A549 (cell line): Measurements from ENCODE around the gene ARGLU1. TPM values are rescaled to one million over a fixed set of nuclear protein-coding genes. Genes with fewer than 3 reads are reported as not detected.

Experiments
- ATAC-seq, 2 experiments: fragments of 200-7000 bp in 1 of 2; fragments of >200 bp in 1 of 2; cut with Nextera tagmentation in 1 of 2; cut with Tn5 transposase in 1 of 2; 3 replicates each; pipeline versions ENCODE4 v1.8.0 to v1.9.1; 2018 to 2020; ENCODE audit warnings: mild to moderate bottlenecking in 1 of 2, moderate library complexity in 1 of 2
- CTCF ChIA-PET: fragments of 300-600 bp; sonication (Branson Sonifier 250); formaldehyde crosslinking; extraction: SDS; loops from one replicate; lab custom pipeline; 2021; ENCODE audit warnings: antibody characterized with exemption, inconsistent platforms; lab: Yijun Ruan, JAX
- POLR2A ChIA-PET: fragments of 350-600 bp; formaldehyde crosslinking; extraction: SDS; loops from one replicate; lab custom pipeline; 2021; ENCODE audit warnings: antibody characterized with exemption, inconsistent platforms; lab: Yijun Ruan, JAX
- DNase-seq, 2 experiments: peaks; one replicate each; pipeline versions ENCODE4 v3.0.0 to v3.0.0-alpha.2; 2011 to 2016; ENCODE audit warnings: low read depth in 1 of 2, low spot score in 1 of 2
- FAIRE-seq: peaks from 2 replicates; lab custom pipeline; 2011; peaks lifted over from hg19 to GRCh38; lab: Jason Lieb, UNC
- H3K27ac ChIP-seq, 2 experiments: fragments of >200 bp; sonication (Bioruptor Twin); formaldehyde crosslinking; 3 replicates each; pipeline ENCODE4 v1.5.1; 2016 to 2017
- H3K4me1 ChIP-seq: fragments of >200 bp; sonication (Bioruptor Twin); formaldehyde crosslinking; 3 replicates; pipeline ENCODE4 v1.6.1; 2016
- H3K4me2 ChIP-seq: fragments of >200 bp; sonication (Bioruptor Twin); formaldehyde crosslinking; 3 replicates; pipeline ENCODE4 v1.6.1; 2016
- H3K4me3 ChIP-seq: fragments of >200 bp; sonication (Bioruptor Twin); formaldehyde crosslinking; 3 replicates; pipeline ENCODE4 v1.5.1; 2016
- H3K9me3 ChIP-seq: fragments of >200 bp; sonication (Bioruptor Twin); formaldehyde crosslinking; 3 replicates; pipeline ENCODE4 v1.6.1; 2016
- CBX2 ChIP-seq: fragments of 200-600 bp; sonication (generic); IDR thresholded peaks from 2 replicates; pipeline ENCODE4 v1.6.1; 2016; ENCODE audit warnings: low read depth, mild to moderate bottlenecking, borderline replicate concordance
- CHD2 ChIP-seq: fragments of 150-350 bp; IDR thresholded peaks from 2 replicates; pipeline ENCODE4 v1.6.1; 2014; ENCODE audit warnings: low read length; ENCODE audit not compliant: partially characterized antibody
- EHMT2 ChIP-seq: fragments of 200-600 bp; sonication (generic); IDR thresholded peaks from 2 replicates; pipeline ENCODE4 v1.6.1; 2016; ENCODE audit warnings: antibody characterized with exemption, low read depth, mild to moderate bottlenecking, moderate library complexity
- ESRRA ChIP-seq: fragments of 150-350 bp; IDR thresholded peaks from 2 replicates; pipeline ENCODE4 v1.6.1; 2014; ENCODE audit warnings: mild to moderate bottlenecking, low read length, borderline replicate concordance
- FOSL2 ChIP-seq, 2 experiments: fragments of 450-650 bp in 1 of 2; fragments of >200 bp in 1 of 2; sonication (Bioruptor Twin) in 1 of 2; formaldehyde crosslinking; IDR thresholded peaks; 2 replicates each; pipeline versions ENCODE4 v1.5.0 to v1.6.1; 2016 to 2020; ENCODE audit warnings: mild to moderate bottlenecking in 1 of 2, moderate library complexity in 1 of 2
- HOXA7 ChIP-seq: fragments of 250-450 bp; sonication (Bioruptor Pico); IDR thresholded peaks from 2 replicates; pipeline ENCODE4 v1.5.0; 2020; ENCODE audit warnings: mild to moderate bottlenecking, moderate library complexity
- JUN ChIP-seq, 2 experiments: fragments of >200 bp; sonication (Bioruptor Twin); formaldehyde crosslinking; IDR thresholded peaks; 2 replicates in 1 of 2; 3 replicates in 1 of 2; pipeline ENCODE4 v1.6.1; 2016 to 2017
- JUNB ChIP-seq: fragments of >200 bp; sonication (Bioruptor Twin); formaldehyde crosslinking; IDR thresholded peaks from 2 replicates; pipeline ENCODE4 v1.6.1; 2016
- NFE2L2 ChIP-seq: fragments of 150-350 bp; conservative IDR thresholded peaks from 2 replicates; pipeline ENCODE4 v1.6.1; 2014; ENCODE audit warnings: low read length
- NR3C1 ChIP-seq: fragments of >200 bp; sonication (Bioruptor Twin); formaldehyde crosslinking; IDR thresholded peaks from 3 replicates; pipeline ENCODE4 v1.6.1; 2017
- PHF8 ChIP-seq: fragments of 200-600 bp; sonication (generic); IDR thresholded peaks from 2 replicates; pipeline ENCODE4 v1.6.1; 2016; ENCODE audit warnings: low read depth, mild to moderate bottlenecking, antibody characterized with exemption, moderate library complexity, borderline replicate concordance
- POLR2A ChIP-seq: IDR thresholded peaks from 2 replicates; pipeline ENCODE4 v1.6.1; 2012; ENCODE audit warnings: mild to moderate bottlenecking, low read length
- POLR2AphosphoS2 ChIP-seq: conservative IDR thresholded peaks from 2 replicates; pipeline ENCODE4 v1.6.1; 2012; ENCODE audit warnings: low read length, improper control_type of control experiment, inconsistent platforms
- SMC3 ChIP-seq: fragments of >200 bp; sonication (Bioruptor Twin); formaldehyde crosslinking; IDR thresholded peaks from 3 replicates; pipeline ENCODE4 v1.6.1; 2018; ENCODE audit warnings: inconsistent platforms
- TFCP2L1 ChIP-seq: fragments of 250-450 bp; sonication (Bioruptor Pico); IDR thresholded peaks from 2 replicates; pipeline ENCODE4 v1.5.0; 2021; ENCODE audit warnings: mild to moderate bottlenecking
- TP53 ChIP-seq: fragments of 250-450 bp; sonication (Bioruptor Pico); IDR thresholded peaks from 2 replicates; pipeline ENCODE4 v1.5.0; 2021; ENCODE audit warnings: mild to moderate bottlenecking, moderate library complexity
- ZC3H11A ChIP-seq: fragments of 450-650 bp; IDR thresholded peaks from 2 replicates; pipeline ENCODE4 v1.6.1; 2014; ENCODE audit warnings: antibody characterized with exemption, mild to moderate bottlenecking
- WGBS: methylation state at CpG from one replicate; pipeline ENCODE4 v1.1.6; 2017; ENCODE audit errors: missing lambda C conversion rate; 5-methylcytosine and 5-hydroxymethylcytosine counted together
- polyA plus RNA-seq, 4 experiments: library from polyadenylated mRNA; depleted of rRNA in 3 of 4; stranded (reverse); fragments of >200 nt; fragmentation: RNase III in 1 of 4; extraction: RNeasy Plus Mini Kit Qiagen cat#74134 plus additional on column Dnase treatment in 1 of 4; gene quantifications; 2 replicates in 3 of 4; 3 replicates in 1 of 4; pipeline ENCODE4 v1.2.3, GENCODE V29; 2011 to 2017
- TF ChIP-seq, protein P1 (sequence below): fragments of 250-450 bp; sonication (Bioruptor Pico); IDR thresholded peaks from 2 replicates; pipeline ENCODE4 v1.5.0; 2020; ENCODE audit warnings: low read depth, mild to moderate bottlenecking, moderate library complexity
- TF ChIP-seq, protein P2 (sequence below): fragments of 450-650 bp; IDR thresholded peaks from 2 replicates; pipeline ENCODE4 v1.6.1; 2014; ENCODE audit warnings: antibody characterized with exemption
- TF ChIP-seq, protein P3 (sequence below): fragments of >200 bp; sonication (Bioruptor Twin); formaldehyde crosslinking; IDR thresholded peaks from 3 replicates; pipeline ENCODE4 v1.5.1; 2016
- TF ChIP-seq, protein P4 (sequence below): IDR thresholded peaks from 2 replicates; pipeline ENCODE4 v1.6.1; 2012

ARGLU1 gene
- polyA plus RNA-seq, 2 of the 4 experiments (the other 2 are of a cell fraction) = 67.2 to 137 TPM

DNA sequence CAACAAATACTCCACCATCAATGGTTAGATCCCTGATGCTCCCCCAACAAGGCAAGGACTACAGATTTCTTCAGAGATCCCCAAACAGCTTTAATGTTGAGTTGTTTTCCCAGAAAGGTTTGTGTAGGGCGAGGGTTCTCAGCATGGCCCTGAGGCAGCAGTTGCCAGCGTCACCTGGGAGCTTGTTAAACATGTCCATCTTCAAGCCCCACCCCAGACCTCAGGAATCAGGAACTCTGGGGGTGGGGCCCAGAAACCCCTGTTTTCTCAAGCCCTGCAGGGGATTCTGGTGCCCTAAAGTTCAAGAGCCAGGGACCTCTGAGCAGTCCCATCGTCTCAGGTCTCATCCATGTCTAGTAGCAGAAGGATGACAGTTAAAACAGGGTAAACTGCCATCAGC, 42.1 kb downstream of the ARGLU1 start (continued):
- TF ChIP-seq JUNB (no peak), HOXA7 (CRISPR knock-in tag) (no peak), SMC3 (no peak)
- TF ChIP-seq, protein P1, sequence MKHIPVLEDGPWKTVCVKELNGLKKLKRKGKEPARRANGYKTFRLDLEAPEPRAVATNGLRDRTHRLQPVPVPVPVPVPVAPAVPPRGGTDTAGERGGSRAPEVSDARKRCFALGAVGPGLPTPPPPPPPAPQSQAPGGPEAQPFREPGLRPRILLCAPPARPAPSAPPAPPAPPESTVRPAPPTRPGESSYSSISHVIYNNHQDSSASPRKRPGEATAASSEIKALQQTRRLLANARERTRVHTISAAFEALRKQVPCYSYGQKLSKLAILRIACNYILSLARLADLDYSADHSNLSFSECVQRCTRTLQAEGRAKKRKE (CRISPR knock-in tag) = no peak
- TF ChIP-seq, protein P2, sequence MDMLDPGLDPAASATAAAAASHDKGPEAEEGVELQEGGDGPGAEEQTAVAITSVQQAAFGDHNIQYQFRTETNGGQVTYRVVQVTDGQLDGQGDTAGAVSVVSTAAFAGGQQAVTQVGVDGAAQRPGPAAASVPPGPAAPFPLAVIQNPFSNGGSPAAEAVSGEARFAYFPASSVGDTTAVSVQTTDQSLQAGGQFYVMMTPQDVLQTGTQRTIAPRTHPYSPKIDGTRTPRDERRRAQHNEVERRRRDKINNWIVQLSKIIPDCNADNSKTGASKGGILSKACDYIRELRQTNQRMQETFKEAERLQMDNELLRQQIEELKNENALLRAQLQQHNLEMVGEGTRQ = no peak

DNA sequence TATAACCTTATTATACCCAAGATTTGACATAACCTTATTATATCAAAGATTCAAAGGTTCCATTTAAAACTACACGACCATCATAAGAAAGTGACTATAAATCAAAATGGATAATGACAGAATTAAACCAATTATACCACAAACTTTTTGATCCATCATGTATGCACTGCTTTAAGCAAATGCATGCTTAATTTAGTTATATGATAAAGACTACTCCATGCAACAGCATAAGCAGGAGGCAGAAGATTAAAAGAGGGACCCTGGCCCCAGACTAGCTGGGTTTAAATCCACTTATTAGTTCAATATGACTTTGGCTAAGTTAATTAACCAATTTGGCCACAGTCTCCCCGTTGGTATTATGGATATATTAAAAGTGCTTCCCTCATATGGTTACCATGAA, 43.8 kb downstream of the ARGLU1 start:
- CTCF ChIA-PET = no interaction called here
- no peaks in the 10 kb centered on the region for H3K9me3 ChIP-seq
- 39% methylated on average over 2 of the region's 2 CpGs for WGBS
- no peak overlapping the region for H3K27ac ChIP-seq
- TF ChIP-seq EHMT2 (no peak), NFE2L2 (no peak)
- no peak for DNase-seq
- FAIRE-seq = no peak
- POLR2A ChIA-PET = no interaction called here
- no peak overlapping the region for H3K4me3 ChIP-seq
- no peak overlapping the region for H3K4me2 ChIP-seq
- ATAC-seq = no peak
- H3K4me1 ChIP-seq = no peaks in the 10 kb centered on the region

DNA sequence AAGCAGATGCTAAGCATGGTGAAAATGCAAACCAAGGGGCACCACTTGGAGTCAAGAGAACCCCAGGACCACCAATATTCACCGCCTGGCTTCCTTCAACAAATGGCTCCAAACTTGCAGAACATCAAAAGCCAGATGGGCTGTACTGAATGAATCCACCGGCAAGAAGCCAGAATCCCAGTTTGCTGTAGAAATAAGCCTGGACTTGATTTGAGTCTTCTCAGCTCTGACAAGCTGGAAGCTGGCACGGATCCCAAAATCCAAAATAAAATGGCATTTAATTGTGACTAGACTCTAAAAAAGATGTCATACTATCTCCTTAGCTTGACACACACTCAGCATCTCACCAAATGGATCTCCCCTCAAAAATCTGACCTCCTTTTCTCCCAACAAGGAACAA, 44.4 kb downstream of the ARGLU1 start:
- TF ChIP-seq ZC3H11A = no peak
- TF ChIP-seq CHD2 = no peak
- TF ChIP-seq ESRRA = no peak
- TF ChIP-seq FOSL2 (IDR thresholded peaks at IDR 0.05) = no peak
- TF ChIP-seq FOSL2 (CRISPR knock-in tag; IDR thresholded peaks at IDR 0.05) = no peak
- no peak for TF ChIP-seq POLR2AphosphoS2
- TF ChIP-seq NR3C1 = no peak
- TF ChIP-seq JUN (IDR thresholded peaks at IDR 0.05) = no peak
- no peak for TF ChIP-seq TFCP2L1
- no peak for TF ChIP-seq PHF8
- no peak for TF ChIP-seq TP53
- TF ChIP-seq, protein P3, sequence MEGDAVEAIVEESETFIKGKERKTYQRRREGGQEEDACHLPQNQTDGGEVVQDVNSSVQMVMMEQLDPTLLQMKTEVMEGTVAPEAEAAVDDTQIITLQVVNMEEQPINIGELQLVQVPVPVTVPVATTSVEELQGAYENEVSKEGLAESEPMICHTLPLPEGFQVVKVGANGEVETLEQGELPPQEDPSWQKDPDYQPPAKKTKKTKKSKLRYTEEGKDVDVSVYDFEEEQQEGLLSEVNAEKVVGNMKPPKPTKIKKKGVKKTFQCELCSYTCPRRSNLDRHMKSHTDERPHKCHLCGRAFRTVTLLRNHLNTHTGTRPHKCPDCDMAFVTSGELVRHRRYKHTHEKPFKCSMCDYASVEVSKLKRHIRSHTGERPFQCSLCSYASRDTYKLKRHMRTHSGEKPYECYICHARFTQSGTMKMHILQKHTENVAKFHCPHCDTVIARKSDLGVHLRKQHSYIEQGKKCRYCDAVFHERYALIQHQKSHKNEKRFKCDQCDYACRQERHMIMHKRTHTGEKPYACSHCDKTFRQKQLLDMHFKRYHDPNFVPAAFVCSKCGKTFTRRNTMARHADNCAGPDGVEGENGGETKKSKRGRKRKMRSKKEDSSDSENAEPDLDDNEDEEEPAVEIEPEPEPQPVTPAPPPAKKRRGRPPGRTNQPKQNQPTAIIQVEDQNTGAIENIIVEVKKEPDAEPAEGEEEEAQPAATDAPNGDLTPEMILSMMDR = no peak
- TF ChIP-seq CBX2 = no peak
- TF ChIP-seq, protein P4, sequence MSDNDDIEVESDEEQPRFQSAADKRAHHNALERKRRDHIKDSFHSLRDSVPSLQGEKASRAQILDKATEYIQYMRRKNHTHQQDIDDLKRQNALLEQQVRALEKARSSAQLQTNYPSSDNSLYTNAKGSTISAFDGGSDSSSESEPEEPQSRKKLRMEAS = no peak
- TF ChIP-seq POLR2A = no peak
- FAIRE-seq (no peak), ATAC-seq (no peak), DNase-seq (no peak)
- whole genome bisulfite sequencing = 65% methylated on average over 3 of the region's 3 CpGs
- Histone ChIP-seq H3K4me3 (no peak overlapping the region), H3K4me1 (no peaks in the 10 kb centered on the region), H3K4me2 (no peak overlapping the region), H3K27ac (no peak overlapping the region), H3K9me3 (no peaks in the 10 kb centered on the region)
- ChIA-PET POLR2A (no interaction called here), CTCF (no interaction called here)
